Measurements from ENCODE around the gene KERA.
"Not testable (repeated sequence)": the region's sequence is repeated elsewhere in the genome, so short reads cannot be mapped to it uniquely, and the experiment has no call there.

The KERA gene

GRCh38 chr12:91057368-91058165 lies at the start of gene KERA:
TSS of gene KERA (minus strand) at chr12:91058024. CDS start at chr12:91056281, 1,743 bp downstream.
- no peak for DNase-seq

GRCh38 chr12:91106283-91106682 lies 48.5 kb upstream of the KERA start:
- no peak for DNase-seq

GRCh38 chr12:91105807-91106206 lies 48.0 kb upstream of the KERA start:
- DNase-seq: no peak

GRCh38 chr12:91104812-91105466 lies 47.1 kb upstream of the KERA start:
- DNase-seq: no peak

DNA sequence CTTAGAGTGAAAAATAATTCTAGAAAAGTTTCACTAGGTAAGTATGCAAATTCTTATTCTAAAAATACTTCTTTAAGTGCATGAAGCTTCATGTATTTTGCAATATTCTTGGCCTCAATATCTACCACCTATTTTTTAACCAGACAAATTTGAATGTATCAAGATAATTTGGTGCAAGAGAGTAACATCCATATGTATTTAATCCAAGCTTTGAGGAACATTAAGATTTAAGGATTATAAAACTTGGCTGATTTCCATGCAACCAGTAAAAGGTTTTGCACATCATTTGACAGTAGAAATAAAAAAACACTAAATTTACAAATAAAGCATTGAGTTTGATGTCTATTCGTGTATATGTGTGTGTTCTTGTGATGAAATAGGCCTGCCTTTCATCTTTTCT lies 45.8 kb upstream of the KERA start:
- DNase-seq: no peak

DNA sequence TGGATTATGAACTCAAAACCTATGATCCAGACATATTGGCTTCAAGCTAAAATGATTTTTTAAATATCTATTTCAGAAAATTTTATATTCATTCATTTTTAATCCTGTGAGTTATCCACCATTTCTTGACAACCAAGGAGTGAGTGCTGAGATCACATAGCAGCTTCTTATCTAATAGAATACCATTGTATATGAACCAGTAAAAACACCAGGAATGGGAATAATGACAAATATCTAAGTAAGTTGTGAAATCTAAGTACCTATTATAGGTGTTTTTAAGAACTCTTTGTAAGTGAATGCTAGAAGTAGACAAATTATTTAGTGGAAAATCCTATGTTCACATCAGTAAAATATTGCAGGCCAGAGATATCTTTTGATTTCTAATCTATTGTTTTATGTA lies 45.3 kb upstream of the KERA start:
- no peak for DNase-seq

DNA sequence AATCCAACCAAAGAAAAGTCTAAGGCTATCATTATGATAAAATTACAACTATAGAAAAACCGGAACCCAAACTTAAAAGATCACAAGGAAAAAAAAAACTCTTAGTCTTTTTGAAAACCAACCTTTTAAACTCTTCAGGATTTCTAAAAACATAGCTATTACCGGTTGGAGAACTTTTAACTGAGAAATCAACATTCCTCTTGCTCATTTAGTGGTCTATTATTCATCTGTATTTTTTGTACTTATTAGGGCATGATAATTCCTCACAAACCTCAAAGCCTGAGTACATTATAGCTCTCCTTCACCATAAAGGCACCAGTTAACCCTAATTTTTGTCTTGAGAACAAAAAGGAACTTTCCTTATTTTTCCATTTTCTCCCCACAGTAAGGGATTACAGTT lies 43.1 kb upstream of the KERA start:
- DNase-seq: no peak

DNA sequence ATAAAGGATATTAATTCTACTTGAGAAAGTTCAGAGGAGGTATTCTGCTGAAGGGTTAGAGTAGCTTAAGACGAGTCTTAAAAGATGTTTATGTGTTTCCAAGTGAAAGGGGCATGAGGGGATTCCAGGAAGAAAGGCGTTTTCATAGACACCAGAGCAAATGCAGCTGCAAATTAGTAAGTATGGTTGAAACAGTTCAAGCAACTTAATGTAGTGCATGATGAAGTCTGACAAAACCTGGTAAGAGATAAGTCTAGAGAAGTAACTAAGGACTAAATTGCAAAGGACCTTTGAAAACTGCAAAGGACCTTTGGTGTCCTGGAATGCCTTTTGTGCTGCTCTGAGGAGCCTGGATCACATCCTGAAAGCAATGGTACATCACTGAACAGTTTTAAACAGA lies 42.0 kb upstream of the KERA start:
- no peak for DNase-seq

DNA sequence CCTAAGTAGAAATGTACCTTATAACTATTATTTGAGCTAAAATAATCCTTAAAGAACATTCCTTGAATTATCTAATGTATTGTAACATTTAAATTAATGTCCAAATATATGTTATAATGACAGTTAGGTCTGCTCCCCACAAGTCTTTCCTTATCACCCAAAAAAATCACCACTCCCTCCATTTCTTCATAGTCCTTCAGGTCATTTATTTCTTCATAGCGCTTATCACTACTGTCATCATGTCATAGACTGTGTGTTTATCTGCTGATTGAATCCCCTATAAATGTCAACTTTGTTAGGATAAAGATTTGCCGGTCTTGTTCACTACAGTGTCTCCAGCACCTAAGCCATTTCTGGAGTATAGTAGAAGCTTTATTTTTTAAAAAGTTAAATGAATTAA lies 41.5 kb upstream of the KERA start:
- DNase-seq: no peak

DNA sequence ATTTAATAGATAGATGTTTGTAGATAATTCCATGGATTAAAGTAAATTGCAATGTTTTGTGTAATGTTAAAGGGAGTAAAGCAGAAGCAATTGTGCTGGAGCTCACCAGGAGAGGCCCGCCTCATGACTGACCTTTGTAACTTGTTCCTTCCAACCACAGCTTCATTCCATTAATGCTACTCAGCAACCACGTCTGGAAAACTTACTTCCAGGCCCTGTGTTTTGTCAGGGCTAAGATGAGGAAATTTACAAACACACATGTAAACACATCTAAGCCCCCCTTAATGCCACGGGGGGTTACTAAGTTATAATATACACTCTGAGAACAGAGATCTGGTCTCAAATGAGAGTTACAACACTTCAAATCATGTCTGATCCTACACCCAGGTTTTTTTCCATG lies 41.1 kb upstream of the KERA start:
- no peak for DNase-seq

DNA sequence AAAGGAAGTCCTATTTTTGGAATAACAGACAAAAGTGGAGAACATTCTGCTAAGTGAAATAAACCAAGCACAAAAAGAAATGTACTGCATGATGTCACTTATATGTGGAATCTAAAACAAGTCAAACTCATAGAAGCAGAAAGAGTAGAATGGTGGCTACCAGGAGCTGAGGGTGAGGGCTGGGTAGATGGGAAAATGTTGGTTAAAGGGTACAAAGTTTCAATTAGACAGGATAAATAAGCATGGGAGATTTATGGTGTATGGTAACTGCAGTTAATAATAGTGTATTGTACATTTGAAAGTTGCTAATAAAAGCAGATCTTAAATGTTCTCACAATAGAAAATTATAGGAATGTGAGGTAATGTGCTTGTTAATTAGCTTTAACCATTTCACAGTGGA lies 40.6 kb upstream of the KERA start:
- DNase-seq: no peak

DNA sequence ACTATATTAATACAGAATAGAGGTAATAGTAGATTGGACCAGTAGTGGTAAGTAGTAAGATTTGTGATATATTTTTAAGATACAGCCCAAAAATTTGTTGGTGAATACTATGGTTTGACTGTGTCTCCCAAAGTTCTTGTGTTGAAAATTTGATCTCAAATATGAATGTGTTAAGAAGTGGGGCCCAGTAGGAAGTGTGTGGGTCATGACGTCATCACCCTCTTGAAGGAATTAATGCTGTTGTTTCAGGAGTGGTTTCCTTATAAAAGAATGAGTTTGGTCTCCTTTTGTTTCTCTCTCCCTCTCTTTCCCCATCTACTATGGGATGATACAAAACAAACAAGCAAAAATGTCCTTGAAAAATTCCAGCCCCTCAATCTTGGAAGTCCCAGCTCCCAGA lies 37.1 kb upstream of the KERA start:
- DNase-seq: no peak

GRCh38 chr12:91094032-91094662 lies 36.3 kb upstream of the KERA start:
- DNase-seq: no peak

- DNase-seq: no peak
Measured at GRCh38 chr12:91093341-91093740, 35.5 kb upstream of the KERA start.

DNA sequence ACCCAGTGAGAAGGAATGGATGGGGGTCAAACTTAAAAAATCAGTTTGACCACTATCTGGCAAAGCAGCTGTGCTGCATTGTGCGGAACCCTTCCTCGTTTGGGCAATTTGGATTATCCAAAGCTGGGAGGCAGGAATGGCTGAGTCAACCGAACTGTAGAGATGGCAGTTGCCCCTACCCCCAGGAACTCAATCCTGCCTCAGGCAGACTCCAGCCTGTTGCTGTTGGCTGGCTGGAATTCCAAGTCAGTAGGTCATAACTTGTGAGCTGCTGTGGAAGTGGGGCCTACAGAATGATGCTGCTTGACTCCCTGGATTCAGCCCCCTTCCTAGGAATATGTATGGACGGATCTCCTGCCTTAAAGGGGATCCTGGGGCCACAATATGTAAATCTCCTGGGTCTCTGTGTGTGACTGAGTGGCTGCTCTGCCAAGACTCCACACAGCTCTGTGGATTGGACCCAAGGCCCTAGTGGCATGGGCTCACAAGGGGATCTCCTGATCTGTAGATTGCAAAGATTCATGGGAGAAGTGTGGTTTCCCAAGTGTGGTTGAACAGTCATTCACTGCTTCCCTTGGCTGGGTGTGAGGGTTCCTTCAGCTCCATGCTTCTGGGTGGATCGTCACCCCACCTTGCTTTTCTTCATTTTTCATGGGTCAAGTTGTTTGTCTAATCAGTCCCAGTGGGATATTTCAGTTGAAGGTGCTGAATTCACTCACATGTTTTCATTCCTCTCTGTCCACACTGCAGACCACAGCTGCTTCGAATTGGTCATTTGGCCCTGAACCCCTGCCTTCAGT lies 34.3 kb upstream of the KERA start:
- no peak for DNase-seq

GRCh38 chr12:91089953-91090352 lies 32.1 kb upstream of the KERA start:
- DNase-seq: not testable (repeated sequence)

DNA sequence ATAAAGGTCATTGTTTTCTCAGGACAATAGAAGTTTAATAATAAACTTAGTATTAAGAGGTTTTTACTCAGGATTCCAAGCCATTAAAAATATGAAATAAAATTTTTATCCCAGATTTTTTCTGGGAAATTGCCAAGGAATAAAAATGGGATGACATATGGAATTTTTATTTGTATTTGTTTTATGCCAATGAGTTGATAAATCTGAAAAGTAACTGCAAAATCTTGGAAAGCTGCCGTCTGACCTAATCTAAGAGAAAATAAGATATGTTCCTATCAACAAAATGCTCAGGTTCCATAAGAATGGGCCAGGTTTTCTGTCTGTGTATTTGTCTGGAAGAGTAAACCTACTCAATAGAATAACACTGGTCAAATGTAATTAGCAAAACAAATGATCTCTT lies 22.2 kb upstream of the KERA start:
- DNase-seq: no peak

- no peak for DNase-seq
Measured at GRCh38 chr12:91078501-91078900, 20.7 kb upstream of the KERA start.

DNA sequence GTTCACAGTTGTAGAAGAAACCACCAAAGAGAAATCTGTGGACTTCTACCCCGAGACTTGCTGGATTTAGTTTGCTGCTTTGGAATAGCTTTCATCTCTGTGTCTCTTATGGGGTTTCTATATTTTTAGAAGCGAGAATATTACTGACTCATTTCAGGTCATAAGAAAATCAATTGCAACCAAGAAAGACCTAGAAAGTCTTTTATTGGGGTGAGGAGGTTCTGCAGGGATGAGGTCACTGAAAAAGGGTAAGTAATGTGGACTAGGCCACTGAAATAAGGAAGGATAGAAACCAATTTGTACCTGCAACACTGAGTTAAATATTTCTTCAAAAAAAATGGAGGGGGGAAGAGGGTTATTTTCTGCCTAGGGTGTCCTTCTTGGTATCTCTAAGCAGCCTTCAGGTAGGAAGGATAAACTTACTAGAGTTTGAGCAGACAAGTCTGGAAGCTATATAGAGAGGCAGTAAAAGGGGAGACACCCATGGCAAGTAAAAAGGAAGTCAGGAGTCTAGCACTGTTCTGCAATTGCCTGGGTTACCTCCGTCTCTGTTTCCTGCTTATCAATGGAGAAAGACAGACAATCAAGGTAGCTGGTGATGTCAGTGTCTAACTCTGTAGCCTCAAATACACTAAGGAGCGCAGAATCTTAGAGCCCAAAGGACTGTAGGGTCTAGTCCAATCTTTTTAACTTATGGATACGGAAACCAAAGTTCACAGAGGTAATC lies 19.6 kb upstream of the KERA start:
- no peak for DNase-seq

- DNase-seq: no peak
Measured at GRCh38 chr12:91074851-91075250, 17.0 kb upstream of the KERA start.

- no peak for DNase-seq
Measured at GRCh38 chr12:91074154-91074709, 16.4 kb upstream of the KERA start.

GRCh38 chr12:91073426-91073825 lies 15.6 kb upstream of the KERA start:
- DNase-seq: no peak
